ENCODE measurements around the gene IFITM2. TPM values are rescaled to one million over a fixed set of nuclear protein-coding genes. Genes with fewer than 3 reads are reported as not detected.

Gene IFITM2
- polyA plus RNA-seq, 1 of the 3 experiments (the other 2 are of a cell fraction), result 518 TPM

DNA sequence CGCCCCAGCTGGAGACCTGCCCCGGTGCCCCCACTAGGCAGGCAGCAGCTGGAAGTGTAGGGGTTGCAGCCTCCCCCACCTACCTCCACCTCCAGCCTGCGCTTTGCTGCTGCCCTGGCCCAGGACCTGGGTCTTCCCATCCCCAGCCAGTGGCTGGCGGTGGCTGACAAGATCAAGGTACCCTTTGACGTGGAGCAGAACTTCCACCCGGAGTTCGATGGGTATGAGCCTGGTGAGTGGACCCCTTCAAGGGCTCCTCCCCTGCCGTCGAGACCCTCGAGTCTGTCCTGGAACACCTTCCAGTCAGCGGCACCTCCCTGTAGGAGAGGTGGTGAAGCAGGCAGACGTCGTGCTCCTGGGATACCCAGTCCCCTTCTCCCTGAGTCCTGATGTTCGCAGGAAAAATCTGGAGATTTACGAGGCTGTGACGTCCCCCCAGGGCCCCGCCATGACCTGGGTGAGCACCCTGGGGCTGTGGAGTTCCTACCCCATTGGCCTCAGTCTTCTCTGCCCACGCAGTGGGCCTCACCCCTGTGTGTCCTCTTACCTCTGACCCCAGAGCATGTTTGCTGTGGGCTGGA is 14.3 kb upstream of the IFITM2 start:
- H3K9me2 ChIP-seq, result no peaks in the 10 kb centered on the region
- H3K9ac ChIP-seq, result no peak overlapping the region
- TF ChIP-seq EZH2phosphoT487 (IDR thresholded peaks at IDR 0.05; ENCODE audit: borderline replicate concordance, low read depth) (no peak), TCF12 (IDR thresholded peaks at IDR 0.05) (no peak), SIN3A (IDR thresholded peaks at IDR 0.05; ENCODE audit: borderline replicate concordance, low read depth, low read length) (no peak), POLR2AphosphoS5 (IDR thresholded peaks at IDR 0.05; ENCODE audit: low read depth, low read length) (no peak), YY1 (IDR thresholded peaks at IDR 0.05; ENCODE audit: low read depth) (no peak), TEAD4 (IDR thresholded peaks at IDR 0.05; ENCODE audit: borderline replicate concordance, insufficient read depth) (no peak), GABPA (IDR thresholded peaks at IDR 0.05; ENCODE audit: low read depth) (no peak), RXRA (IDR thresholded peaks at IDR 0.05; ENCODE audit: borderline replicate concordance, low read depth) (no peak), RCOR1 (IDR thresholded peaks at IDR 0.05; ENCODE audit: low read length) (no peak), MEF2A (IDR thresholded peaks at IDR 0.05; ENCODE audit: borderline replicate concordance, low read depth) (no peak), MXI1 (IDR thresholded peaks at IDR 0.05; ENCODE audit: low read depth, low read length) (no peak), FOXJ3 (CRISPR knock-in tag; IDR thresholded peaks at IDR 0.05) (no peak), GATA2 (CRISPR knock-in tag; IDR thresholded peaks at IDR 0.05) (no peak), NFIC (IDR thresholded peaks at IDR 0.05; ENCODE audit: borderline replicate concordance) (no peak)
- TF ChIP-seq, protein P1, sequence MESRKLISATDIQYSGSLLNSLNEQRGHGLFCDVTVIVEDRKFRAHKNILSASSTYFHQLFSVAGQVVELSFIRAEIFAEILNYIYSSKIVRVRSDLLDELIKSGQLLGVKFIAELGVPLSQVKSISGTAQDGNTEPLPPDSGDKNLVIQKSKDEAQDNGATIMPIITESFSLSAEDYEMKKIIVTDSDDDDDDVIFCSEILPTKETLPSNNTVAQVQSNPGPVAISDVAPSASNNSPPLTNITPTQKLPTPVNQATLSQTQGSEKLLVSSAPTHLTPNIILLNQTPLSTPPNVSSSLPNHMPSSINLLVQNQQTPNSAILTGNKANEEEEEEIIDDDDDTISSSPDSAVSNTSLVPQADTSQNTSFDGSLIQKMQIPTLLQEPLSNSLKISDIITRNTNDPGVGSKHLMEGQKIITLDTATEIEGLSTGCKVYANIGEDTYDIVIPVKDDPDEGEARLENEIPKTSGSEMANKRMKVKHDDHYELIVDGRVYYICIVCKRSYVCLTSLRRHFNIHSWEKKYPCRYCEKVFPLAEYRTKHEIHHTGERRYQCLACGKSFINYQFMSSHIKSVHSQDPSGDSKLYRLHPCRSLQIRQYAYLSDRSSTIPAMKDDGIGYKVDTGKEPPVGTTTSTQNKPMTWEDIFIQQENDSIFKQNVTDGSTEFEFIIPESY (IDR thresholded peaks at IDR 0.05; ENCODE audit: borderline replicate concordance, low read depth), result no peak
- TF ChIP-seq, protein P2, sequence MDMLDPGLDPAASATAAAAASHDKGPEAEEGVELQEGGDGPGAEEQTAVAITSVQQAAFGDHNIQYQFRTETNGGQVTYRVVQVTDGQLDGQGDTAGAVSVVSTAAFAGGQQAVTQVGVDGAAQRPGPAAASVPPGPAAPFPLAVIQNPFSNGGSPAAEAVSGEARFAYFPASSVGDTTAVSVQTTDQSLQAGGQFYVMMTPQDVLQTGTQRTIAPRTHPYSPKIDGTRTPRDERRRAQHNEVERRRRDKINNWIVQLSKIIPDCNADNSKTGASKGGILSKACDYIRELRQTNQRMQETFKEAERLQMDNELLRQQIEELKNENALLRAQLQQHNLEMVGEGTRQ (IDR thresholded peaks at IDR 0.05; ENCODE audit: borderline replicate concordance, low read depth, low read length), result no peak
- TF ChIP-seq, protein P3, sequence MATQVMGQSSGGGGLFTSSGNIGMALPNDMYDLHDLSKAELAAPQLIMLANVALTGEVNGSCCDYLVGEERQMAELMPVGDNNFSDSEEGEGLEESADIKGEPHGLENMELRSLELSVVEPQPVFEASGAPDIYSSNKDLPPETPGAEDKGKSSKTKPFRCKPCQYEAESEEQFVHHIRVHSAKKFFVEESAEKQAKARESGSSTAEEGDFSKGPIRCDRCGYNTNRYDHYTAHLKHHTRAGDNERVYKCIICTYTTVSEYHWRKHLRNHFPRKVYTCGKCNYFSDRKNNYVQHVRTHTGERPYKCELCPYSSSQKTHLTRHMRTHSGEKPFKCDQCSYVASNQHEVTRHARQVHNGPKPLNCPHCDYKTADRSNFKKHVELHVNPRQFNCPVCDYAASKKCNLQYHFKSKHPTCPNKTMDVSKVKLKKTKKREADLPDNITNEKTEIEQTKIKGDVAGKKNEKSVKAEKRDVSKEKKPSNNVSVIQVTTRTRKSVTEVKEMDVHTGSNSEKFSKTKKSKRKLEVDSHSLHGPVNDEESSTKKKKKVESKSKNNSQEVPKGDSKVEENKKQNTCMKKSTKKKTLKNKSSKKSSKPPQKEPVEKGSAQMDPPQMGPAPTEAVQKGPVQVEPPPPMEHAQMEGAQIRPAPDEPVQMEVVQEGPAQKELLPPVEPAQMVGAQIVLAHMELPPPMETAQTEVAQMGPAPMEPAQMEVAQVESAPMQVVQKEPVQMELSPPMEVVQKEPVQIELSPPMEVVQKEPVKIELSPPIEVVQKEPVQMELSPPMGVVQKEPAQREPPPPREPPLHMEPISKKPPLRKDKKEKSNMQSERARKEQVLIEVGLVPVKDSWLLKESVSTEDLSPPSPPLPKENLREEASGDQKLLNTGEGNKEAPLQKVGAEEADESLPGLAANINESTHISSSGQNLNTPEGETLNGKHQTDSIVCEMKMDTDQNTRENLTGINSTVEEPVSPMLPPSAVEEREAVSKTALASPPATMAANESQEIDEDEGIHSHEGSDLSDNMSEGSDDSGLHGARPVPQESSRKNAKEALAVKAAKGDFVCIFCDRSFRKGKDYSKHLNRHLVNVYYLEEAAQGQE (IDR thresholded peaks at IDR 0.05; ENCODE audit: low read depth, low read length), result no peak
- TF ChIP-seq, protein P4, sequence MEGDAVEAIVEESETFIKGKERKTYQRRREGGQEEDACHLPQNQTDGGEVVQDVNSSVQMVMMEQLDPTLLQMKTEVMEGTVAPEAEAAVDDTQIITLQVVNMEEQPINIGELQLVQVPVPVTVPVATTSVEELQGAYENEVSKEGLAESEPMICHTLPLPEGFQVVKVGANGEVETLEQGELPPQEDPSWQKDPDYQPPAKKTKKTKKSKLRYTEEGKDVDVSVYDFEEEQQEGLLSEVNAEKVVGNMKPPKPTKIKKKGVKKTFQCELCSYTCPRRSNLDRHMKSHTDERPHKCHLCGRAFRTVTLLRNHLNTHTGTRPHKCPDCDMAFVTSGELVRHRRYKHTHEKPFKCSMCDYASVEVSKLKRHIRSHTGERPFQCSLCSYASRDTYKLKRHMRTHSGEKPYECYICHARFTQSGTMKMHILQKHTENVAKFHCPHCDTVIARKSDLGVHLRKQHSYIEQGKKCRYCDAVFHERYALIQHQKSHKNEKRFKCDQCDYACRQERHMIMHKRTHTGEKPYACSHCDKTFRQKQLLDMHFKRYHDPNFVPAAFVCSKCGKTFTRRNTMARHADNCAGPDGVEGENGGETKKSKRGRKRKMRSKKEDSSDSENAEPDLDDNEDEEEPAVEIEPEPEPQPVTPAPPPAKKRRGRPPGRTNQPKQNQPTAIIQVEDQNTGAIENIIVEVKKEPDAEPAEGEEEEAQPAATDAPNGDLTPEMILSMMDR (IDR thresholded peaks at IDR 0.05), result no peak
- H3K36me3 ChIP-seq (replicated peaks in 1 of 2; ENCODE audit: control insufficient read depth in 1 of 2, insufficient read depth in 2 of 2, low read length in 1 of 2), result no peaks in the 10 kb centered on the region
- H2AFZ ChIP-seq (ENCODE audit: low read depth), result no peak overlapping the region
- H3K27me3 ChIP-seq (ENCODE audit: insufficient read depth), result no peaks in the 10 kb centered on the region
- H3K4me1 ChIP-seq (ENCODE audit: control insufficient read depth in 1 of 2, insufficient read depth in 2 of 2, low read depth in 1 of 2, low read length in 1 of 2), result peaks cover 0 to 3% of the 10 kb centered on the region in 2 experiments; a peak in 1 of 4 replicates
- no peak overlapping the region for H3K4me2 ChIP-seq
- DNase-seq, result no peak
- no peak overlapping the region for H3K27ac ChIP-seq (ENCODE audit: low read depth in 2 of 2, low read length in 1 of 2)
- H3K4me3 ChIP-seq (ENCODE audit: low read depth in 2 of 2, low read length in 1 of 2), result no peak overlapping the region
- H3K9me3 ChIP-seq, result no peaks in the 10 kb centered on the region
- ChIA-PET POLR2A (no interaction called here), CTCF (no interaction called here)
- no peaks in the 10 kb centered on the region for H3F3A ChIP-seq (replicated peaks; ENCODE audit: insufficient read depth)
- WGBS (ENCODE audit: low lambda C conversion rate), result 91% methylated on average over 15 of the region's 18 CpGs
- no peaks in the 10 kb centered on the region for H3K79me2 ChIP-seq (ENCODE audit: insufficient read depth)
- no peaks in the 10 kb centered on the region for H4K20me1 ChIP-seq (ENCODE audit: insufficient read depth)
